Common myeloid progenitor, CD34-positive (primary cell): ENCODE data around the gene FCHO1.

Experiments
- CTCF ChIA-PET: fragments of 350-600 bp; sonication (Branson Sonifier 250); formaldehyde crosslinking; loops from one replicate; lab custom pipeline; 2021; ENCODE audit warnings: antibody characterized with exemption; lab: Charles Lee
- POLR2A ChIA-PET: fragments of 350-600 bp; sonication (Branson Sonifier 250); formaldehyde crosslinking; loops from one replicate; lab custom pipeline; 2021; ENCODE audit warnings: antibody characterized with exemption; lab: Charles Lee
- DNase-seq, 3 donors: peaks; one replicate each; pipeline versions ENCODE4 v3.0.0 to v3.0.0-alpha.2; 2013
- H3K27ac ChIP-seq, 2 experiments: 1 replicate in 1 of 2; 2 replicates in 1 of 2; pipeline ENCODE4 v1.7.0; 2013; ENCODE audit warnings: inconsistent platforms in 2 of 2, low read length in 2 of 2, mild to moderate bottlenecking in 2 of 2, low read depth in 1 of 2, moderate library complexity in 1 of 2; ENCODE audit not compliant: severe bottlenecking in 2 of 2, insufficient read depth in 1 of 2, poor library complexity in 1 of 2
- H3K27me3 ChIP-seq, 5 experiments: replicated peaks in 2 of 5; 1 replicate in 3 of 5; 2 replicates in 2 of 5; pipeline versions ENCODE4 v1.6.1 to v1.7.0; 2013; ENCODE audit warnings: low read length in 4 of 5, mild to moderate bottlenecking in 2 of 5, moderate library complexity in 2 of 5, inconsistent platforms in 1 of 5; ENCODE audit not compliant: insufficient read depth in 5 of 5, control insufficient read depth in 4 of 5
- H3K36me3 ChIP-seq, 4 experiments: 1 replicate in 2 of 4; 2 replicates in 2 of 4; pipeline versions ENCODE4 v1.6.1 to v1.7.0; 2013; ENCODE audit warnings: low read length in 3 of 4, control low read depth in 1 of 4, mild to moderate bottlenecking in 1 of 4; ENCODE audit not compliant: control insufficient read depth in 4 of 4, insufficient read depth in 4 of 4
- H3K4me1 ChIP-seq, 4 experiments: 1 replicate in 3 of 4; 2 replicates in 1 of 4; pipeline versions ENCODE4 v1.6.1 to v1.7.1; 2013; ENCODE audit warnings: low read length in 3 of 4, mild to moderate bottlenecking in 3 of 4, control low read depth in 1 of 4, inconsistent platforms in 1 of 4, moderate library complexity in 1 of 4; ENCODE audit not compliant: control insufficient read depth in 4 of 4, insufficient read depth in 4 of 4; ENCODE audit errors: control extremely low read depth in 1 of 4
- H3K4me3 ChIP-seq, 7 experiments: 1 replicate in 4 of 7; 2 replicates in 3 of 7; pipeline versions ENCODE4 v1.5.1 to v1.7.0; 2013; ENCODE audit warnings: mild to moderate bottlenecking in 7 of 7, low read length in 6 of 7, moderate library complexity in 6 of 7, inconsistent platforms in 2 of 7, low read depth in 2 of 7, control low read depth in 1 of 7; ENCODE audit not compliant: insufficient read depth in 4 of 7, control insufficient read depth in 1 of 7; ENCODE audit errors: extremely low read depth in 1 of 7
- H3K9me3 ChIP-seq, 5 experiments: 1 replicate in 4 of 5; 2 replicates in 1 of 5; pipeline versions ENCODE4 v1.6.1 to v1.7.1; 2013; ENCODE audit warnings: low read length in 4 of 5, mild to moderate bottlenecking in 2 of 5, inconsistent platforms in 1 of 5, low read depth in 1 of 5, moderate library complexity in 1 of 5; ENCODE audit not compliant: control insufficient read depth in 4 of 5, insufficient read depth in 2 of 5; ENCODE audit errors: control extremely low read depth in 1 of 5
- WGBS: methylation state at CpG from one replicate; pipeline ENCODE4 v1.1.5; 2013; ENCODE audit not compliant: insufficient coverage; 5-methylcytosine and 5-hydroxymethylcytosine counted together

FCHO1 gene

DNA sequence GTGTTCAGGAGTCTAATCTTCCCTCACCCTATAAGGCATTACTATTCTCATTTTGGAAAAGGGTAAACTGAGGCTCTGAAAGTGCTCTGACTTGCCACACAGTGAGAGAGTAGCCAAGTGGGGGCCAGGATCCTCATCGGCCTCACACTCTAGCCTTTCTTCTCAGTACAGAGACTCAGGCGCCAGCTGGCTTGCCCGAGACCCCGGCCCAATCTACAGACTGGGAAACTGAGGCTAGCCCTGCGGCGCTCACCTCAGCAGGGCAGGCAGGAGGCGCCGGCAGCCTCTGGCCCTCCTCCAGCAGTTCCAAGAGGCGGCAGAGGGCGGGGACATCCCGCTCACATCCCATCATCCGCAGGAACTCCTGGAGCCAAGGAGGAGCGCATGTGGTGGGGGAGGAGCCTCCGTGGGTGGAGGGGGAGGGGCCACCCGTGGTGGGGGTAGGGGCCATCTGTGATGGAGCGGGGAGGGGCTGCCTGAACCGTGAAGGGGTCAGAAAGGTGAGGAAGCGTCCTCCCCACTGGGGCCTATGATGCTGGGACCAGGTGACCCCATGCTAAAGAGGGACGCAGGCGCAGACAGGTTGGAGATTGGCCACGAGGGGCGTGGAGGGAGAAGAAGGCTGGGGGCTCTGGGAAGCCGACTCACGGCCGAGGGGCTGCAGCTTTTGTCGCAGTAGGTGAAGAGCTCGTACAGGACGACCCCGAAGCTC lies 78.7 kb downstream of the FCHO1 start:
- peaks cover 0 to 4% (median 0%) of the 10 kb centered on the region in 5 experiments for H3K9me3 ChIP-seq
- peaks cover 19 to 73% (median 53%) of the 10 kb centered on the region in 4 experiments for H3K36me3 ChIP-seq
- no peak overlapping the region for H3K4me3 ChIP-seq
- no peaks in the 10 kb centered on the region for H3K27me3 ChIP-seq
- no peak for DNase-seq
- CTCF ChIA-PET = interaction anchor here (0.6 to 1.1 kb wide), 6 partner anchors 10 to 89 kb away, joined by 3 to 4 read pairs (median 3); partner anchors contain the start of gene JAK3
- H3K27ac ChIP-seq = no peak overlapping the region
- POLR2A ChIA-PET = interaction anchor here (0.5 kb wide), 1 partner anchor 149 kb away, joined by 3 read pairs; no protein-coding TSS in a partner anchor
- peaks cover 0 to 4% (median 1%) of the 10 kb centered on the region in 4 experiments for H3K4me1 ChIP-seq
- WGBS = 95% methylated on average over 27 of the region's 29 CpGs

DNA sequence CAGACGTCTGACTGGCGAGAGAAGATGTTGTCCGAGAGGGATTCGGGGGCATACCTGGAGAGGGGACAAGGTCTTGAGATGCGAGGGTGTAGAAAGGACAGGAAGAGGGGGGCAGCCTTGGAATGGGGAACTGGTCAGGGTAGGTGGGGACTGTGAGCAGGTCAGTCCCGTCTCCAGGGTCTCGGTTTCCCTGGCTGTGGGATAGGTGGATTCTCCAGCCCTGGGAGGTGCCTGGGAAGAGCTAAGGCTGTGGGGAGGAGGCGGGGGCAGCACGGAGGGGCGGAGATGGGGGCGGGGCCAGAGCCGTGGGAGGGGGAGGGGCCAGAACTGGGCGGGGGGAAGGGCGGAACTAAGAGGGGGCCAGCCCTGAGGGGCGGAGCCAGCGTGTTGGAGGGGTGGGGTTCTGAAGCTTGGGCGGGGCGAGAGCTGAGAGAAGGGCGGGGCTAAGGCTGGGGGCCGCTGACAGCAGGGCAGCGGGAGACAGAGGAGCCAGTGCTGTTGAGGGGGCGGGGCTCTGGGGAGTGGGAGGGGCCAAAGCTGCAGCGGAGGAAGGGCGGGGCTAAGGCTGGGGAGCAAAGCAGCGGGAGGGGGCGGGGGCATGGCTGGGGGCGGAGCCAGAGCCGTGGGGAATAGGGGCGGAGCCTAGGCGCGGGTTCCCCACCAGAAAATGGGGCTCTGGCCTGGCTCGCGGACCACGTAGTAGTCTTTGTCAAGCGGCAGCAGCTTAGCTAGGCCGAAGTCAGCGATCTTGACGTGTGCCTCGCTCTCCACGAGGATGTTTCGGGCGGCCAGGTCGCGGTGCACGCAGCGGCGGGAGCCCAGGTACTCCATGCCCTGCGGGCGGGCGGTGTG lies 79.5 kb downstream of the FCHO1 start:
- H3K36me3 ChIP-seq = peaks cover 24 to 77% (median 56%) of the 10 kb centered on the region in 4 experiments
- H3K27me3 ChIP-seq = no peaks in the 10 kb centered on the region
- CTCF ChIA-PET = interaction anchor here (1.0 to 1.1 kb wide), 3 partner anchors 11 to 25 kb away, joined by 3 read pairs; partner anchors contain the start of gene JAK3
- H3K4me1 ChIP-seq = peaks cover 0 to 4% (median 1%) of the 10 kb centered on the region in 4 experiments
- POLR2A ChIA-PET = interaction anchor here (0.5 to 1.0 kb wide), 2 partner anchors 17 to 149 kb away, joined by 3 to 4 read pairs; partner anchors contain the start of gene JAK3
- DNase-seq = peak; percentile 73 to 81 (median 74)
- H3K9me3 ChIP-seq = peaks cover 0 to 4% (median 0%) of the 10 kb centered on the region in 5 experiments
- no peak overlapping the region for H3K27ac ChIP-seq
- 95% methylated on average over 31 of the region's 50 CpGs for WGBS
- H3K4me3 ChIP-seq = no peak overlapping the region

DNA sequence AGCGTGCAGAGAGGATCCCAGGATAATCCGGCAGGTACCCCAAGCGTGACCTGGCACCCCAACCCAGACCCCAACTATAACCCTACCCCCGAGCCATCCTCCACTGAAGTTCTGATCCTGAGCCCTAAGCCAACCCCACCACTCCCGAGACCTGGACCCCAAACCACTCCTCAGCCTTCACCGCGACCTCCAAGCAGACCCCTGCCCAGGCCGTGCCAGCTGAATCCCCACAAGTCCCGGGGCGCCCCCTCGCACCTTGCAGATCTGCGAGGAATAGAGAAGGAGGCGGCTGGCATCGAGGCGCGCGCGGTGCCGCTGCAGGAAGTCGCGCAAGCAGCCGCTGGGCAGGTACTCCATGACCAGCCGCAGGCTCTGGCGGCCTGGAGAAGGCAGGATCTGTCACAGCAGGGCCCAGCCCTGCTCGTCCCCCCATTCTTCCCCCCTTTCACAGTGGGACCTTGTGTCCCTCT lies 80.2 kb downstream of the FCHO1 start:
- ChIA-PET CTCF (interaction anchor here (1.1 to 1.4 kb wide), 3 partner anchors 12 to 17 kb away, joined by 3 to 6 read pairs (median 5); partner anchors contain the start of gene JAK3), POLR2A (interaction anchor here (1.0 kb wide), 1 partner anchor 17 kb away, joined by 4 read pairs; the partner anchor contains the start of gene JAK3)
- DNase-seq = no peak
- Histone ChIP-seq H3K27ac (no peak overlapping the region), H3K27me3 (no peaks in the 10 kb centered on the region), H3K4me1 (peaks cover 0 to 4% (median 1%) of the 10 kb centered on the region in 4 experiments), H3K9me3 (peaks cover 0 to 4% (median 0%) of the 10 kb centered on the region in 5 experiments), H3K36me3 (peaks cover 25 to 81% (median 59%) of the 10 kb centered on the region in 4 experiments), H3K4me3 (no peak overlapping the region)
- WGBS = 95% methylated on average over 18 of the region's 25 CpGs

DNA sequence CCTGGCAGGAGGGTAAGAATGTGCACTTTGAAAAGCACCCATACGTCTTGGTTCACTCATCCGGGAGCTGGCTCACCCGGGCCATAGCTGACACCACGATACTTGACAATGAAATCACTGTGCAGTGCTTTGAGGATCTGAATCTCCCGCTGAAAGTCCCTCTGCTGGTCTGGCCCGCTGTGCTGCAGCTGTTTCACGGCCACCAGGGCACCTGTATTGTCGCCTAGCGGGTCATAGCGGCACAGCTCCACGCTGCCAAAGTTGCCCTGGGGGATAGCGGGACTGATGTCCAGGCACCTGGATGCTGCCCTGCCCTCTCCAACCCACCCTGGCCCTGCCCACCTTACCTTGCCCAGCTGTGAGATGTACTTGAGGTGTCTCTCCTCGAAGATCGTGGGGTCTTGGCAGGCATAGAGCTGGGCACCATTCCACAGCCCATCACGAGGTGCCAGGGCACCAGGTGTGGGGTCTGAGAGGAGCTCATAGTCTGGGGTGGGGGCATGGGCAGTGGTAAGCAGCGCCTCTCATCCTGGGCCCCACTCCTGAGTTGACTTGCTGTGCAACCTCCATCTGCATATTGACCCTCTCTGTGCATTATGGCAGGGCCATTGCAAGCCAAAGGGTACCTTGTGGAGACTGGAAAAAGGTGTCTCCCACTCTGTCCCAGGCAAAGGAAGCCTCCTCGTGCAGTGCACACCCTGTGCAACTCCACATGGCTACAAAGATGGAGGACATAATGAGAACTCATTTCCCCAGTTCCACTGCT lies 81.3 kb downstream of the FCHO1 start:
- H3K36me3 ChIP-seq = peaks cover 25 to 84% (median 61%) of the 10 kb centered on the region in 4 experiments
- no peak overlapping the region for H3K4me3 ChIP-seq
- no peaks in the 10 kb centered on the region for H3K27me3 ChIP-seq
- DNase-seq = no peak
- no peak overlapping the region for H3K27ac ChIP-seq
- H3K9me3 ChIP-seq = peaks cover 0 to 4% (median 0%) of the 10 kb centered on the region in 5 experiments
- POLR2A ChIA-PET = interaction anchor here (0.7 kb wide), 1 partner anchor 15 kb away, joined by 7 read pairs; the partner anchor contains the start of gene JAK3
- H3K4me1 ChIP-seq = peaks cover 0 to 4% (median 1%) of the 10 kb centered on the region in 4 experiments
- WGBS = 95% methylated on average over 15 of the region's 17 CpGs
- CTCF ChIA-PET = interaction anchor here (0.7 to 1.4 kb wide), 8 partner anchors 8 to 68 kb away, joined by 3 to 6 read pairs (median 4); partner anchors contain the start of genes JAK3 and RPL18A

DNA sequence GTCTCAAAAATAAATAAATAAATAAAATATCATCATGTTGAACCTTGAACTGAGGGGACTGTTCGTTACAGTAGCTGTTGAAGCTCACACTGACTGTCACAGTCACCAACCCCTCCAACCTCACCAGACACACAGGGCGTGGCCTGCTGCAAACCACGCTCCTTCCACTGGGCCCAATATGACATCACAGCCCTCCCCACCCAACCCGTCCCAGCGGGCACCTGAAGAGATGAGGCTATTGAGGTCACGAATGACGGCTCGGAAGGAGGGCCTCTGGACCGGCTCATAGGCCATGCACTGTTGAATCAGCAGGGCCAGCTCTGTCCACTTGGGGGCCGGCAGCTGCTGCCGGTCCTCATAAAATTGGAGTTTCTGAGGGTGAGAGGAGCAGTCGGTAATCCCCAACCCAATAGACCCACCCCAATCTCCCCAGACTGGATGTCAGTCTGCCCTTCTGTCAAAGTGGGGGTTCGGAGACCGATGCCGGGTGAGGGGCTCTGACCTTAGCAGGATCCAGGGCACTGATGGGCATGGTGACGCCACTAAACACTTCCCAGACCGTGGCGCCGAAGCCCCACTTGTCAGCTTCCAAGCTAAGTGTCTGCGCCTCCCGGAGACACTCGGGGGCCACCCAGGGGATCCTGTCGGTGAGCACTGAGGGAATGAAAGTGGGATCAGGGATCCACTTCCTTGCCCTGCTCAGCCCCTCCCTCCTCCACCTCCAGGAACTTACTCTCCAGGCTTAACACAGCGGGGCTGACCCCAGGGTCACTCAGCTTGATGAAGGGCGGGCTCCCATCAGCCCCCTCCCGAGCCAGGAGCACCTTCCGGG lies 83.3 kb downstream of the FCHO1 start:
- no peak overlapping the region for H3K27ac ChIP-seq
- no peak overlapping the region for H3K4me3 ChIP-seq
- no peaks in the 10 kb centered on the region for H3K27me3 ChIP-seq
- CTCF ChIA-PET = interaction anchor here (0.8 to 2.6 kb wide), 7 partner anchors 11 to 46 kb away, joined by 3 to 13 read pairs (median 4); partner anchors contain the start of gene RPL18A
- POLR2A ChIA-PET = no interaction called here
- WGBS = 93% methylated on average over 22 of the region's 27 CpGs
- H3K4me1 ChIP-seq = no peaks in the 10 kb centered on the region
- H3K9me3 ChIP-seq = peaks cover 0 to 4% (median 0%) of the 10 kb centered on the region in 5 experiments
- peaks cover 24 to 88% (median 70%) of the 10 kb centered on the region in 4 experiments for H3K36me3 ChIP-seq
- no peak for DNase-seq
